ENCODE measurements around the gene KRTAP4-5. TPM values are rescaled to one million over a fixed set of nuclear protein-coding genes. Genes with fewer than 3 reads are reported as not detected.

The KRTAP4-5 gene
- total and polyA plus RNA-seq, 2 of the 13 experiments (the other 11 are each of a cell fraction or from before 2014, with no cell fraction given): not detected

DNA sequence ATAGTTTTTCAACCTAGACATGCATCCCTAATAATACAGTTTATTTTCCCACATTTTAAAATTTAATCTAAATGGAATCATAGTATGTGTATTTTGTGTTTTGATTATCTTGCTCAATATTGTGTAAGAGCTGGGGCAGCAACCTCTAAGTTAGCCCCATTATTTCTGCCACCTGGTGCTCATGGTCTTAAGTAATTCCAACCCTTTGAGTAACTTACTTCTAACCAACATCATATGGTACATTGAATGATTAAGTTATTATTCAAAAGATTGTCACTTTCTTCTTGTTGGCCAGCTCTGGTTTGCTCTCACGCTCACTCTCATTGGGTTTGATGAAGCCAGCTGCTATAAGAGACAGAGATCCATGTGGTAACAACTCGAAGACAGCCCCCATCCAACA, 22.3 kb upstream of the KRTAP4-5 start (continued):
- TF ChIP-seq, protein P1, sequence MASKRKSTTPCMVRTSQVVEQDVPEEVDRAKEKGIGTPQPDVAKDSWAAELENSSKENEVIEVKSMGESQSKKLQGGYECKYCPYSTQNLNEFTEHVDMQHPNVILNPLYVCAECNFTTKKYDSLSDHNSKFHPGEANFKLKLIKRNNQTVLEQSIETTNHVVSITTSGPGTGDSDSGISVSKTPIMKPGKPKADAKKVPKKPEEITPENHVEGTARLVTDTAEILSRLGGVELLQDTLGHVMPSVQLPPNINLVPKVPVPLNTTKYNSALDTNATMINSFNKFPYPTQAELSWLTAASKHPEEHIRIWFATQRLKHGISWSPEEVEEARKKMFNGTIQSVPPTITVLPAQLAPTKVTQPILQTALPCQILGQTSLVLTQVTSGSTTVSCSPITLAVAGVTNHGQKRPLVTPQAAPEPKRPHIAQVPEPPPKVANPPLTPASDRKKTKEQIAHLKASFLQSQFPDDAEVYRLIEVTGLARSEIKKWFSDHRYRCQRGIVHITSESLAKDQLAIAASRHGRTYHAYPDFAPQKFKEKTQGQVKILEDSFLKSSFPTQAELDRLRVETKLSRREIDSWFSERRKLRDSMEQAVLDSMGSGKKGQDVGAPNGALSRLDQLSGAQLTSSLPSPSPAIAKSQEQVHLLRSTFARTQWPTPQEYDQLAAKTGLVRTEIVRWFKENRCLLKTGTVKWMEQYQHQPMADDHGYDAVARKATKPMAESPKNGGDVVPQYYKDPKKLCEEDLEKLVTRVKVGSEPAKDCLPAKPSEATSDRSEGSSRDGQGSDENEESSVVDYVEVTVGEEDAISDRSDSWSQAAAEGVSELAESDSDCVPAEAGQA (IDR thresholded peaks at IDR 0.05; ENCODE audit: low read depth): no peak
- TF ChIP-seq, protein P1 (CRISPR knock-in tag; IDR thresholded peaks at IDR 0.05; ENCODE audit: borderline replicate concordance): no peak
- TF ChIP-seq SAP130 (CRISPR knock-in tag; IDR thresholded peaks at IDR 0.05; ENCODE audit: low read depth) (no peak), ETV6 (CRISPR knock-in tag; conservative IDR thresholded peaks at IDR 0.05) (no peak), ZNF484 (CRISPR knock-in tag; IDR thresholded peaks at IDR 0.05; ENCODE audit: borderline replicate concordance, low read depth) (no peak), HOXA5 (CRISPR knock-in tag; IDR thresholded peaks at IDR 0.05) (no peak), ZNF777 (CRISPR knock-in tag; IDR thresholded peaks at IDR 0.05) (no peak), KMT2A (CRISPR knock-in tag; IDR thresholded peaks at IDR 0.05) (no peak)

DNA sequence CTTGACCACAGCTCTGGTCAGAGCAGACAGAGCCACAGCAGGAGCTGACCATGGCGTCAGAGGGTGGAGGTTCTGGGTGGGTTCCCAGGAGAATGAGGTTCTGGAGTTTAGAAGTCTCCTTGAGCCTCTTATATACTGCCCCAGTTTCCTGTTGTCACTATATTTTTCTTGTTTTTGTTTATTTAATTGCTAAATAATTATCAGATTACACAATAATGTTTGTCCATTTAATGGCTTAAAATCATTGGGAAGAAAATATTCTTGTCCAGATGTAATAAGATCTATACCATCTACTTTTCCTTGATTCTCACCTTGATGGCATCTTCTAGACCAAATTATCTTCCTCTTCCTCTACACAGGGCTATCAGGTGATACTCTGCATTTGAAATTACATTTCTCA, 18.5 kb upstream of the KRTAP4-5 start, which contains the start of gene KRTAP4-3:
Gene KRTAP4-3, minus strand, starts transcription at position 101 of the 400 bp plus-strand sequence. Its CDS starts 49 bp downstream, at position 52.
- no peaks in the 10 kb centered on the region for H3K79me2 ChIP-seq (ENCODE audit: insufficient read depth, low read length)
- no peaks in the 10 kb centered on the region for H3K36me3 ChIP-seq (replicated peaks in 1 of 2; ENCODE audit: control insufficient read depth in 1 of 2, insufficient read depth in 2 of 2, low read length in 2 of 2)
- no peak within 1 kb of the TSS for H3K4me2 ChIP-seq (ENCODE audit: low read depth, low read length)
- POLR2A ChIA-PET: no interaction called here
- in situ Hi-C loops (cut with HindIII; ENCODE audit: extremely low pct_ligation_motif_present, low pct_unique_long_range_greater_than_20kb) (no loop called here), intact Hi-C loops (cut with micrococcal nuclease; ENCODE audit: unreplicated experiment) (no loop called here)
- H2AFZ ChIP-seq (ENCODE audit: low read length): no peak within 1 kb of the TSS
- 0% methylated on average over 1 of the region's 1 CpG for WGBS (ENCODE audit: low lambda C conversion rate)
- H3K9me3 ChIP-seq (ENCODE audit: low read length): no peaks in the 10 kb centered on the region
- H3K4me3 ChIP-seq (replicated peaks in 1 of 3; ENCODE audit: insufficient read depth in 1 of 3, low read depth in 2 of 3, low read length in 3 of 3): no peak within 1 kb of the TSS
- DNase-seq (ENCODE audit: low spot score): no peak
- no peak within 1 kb of the TSS for H3K27ac ChIP-seq (ENCODE audit: extremely low read length, insufficient read depth, low read length)
- H3K4me1 ChIP-seq (ENCODE audit: insufficient read depth, low read length): no peaks in the 10 kb centered on the region
- ATAC-seq: no peak
- no peak within 1 kb of the TSS for H3K9ac ChIP-seq (ENCODE audit: insufficient read depth, low read depth, low read length)
- no peaks in the 10 kb centered on the region; a peak in 1 of 5 replicates for H3K27me3 ChIP-seq (ENCODE audit: control insufficient read depth in 1 of 2, insufficient read depth in 2 of 2, low read length in 2 of 2)
- CTCF ChIA-PET (ENCODE audit: low intra/inter-chr PET ratio, low total read pairs): no interaction called here
- H4K20me1 ChIP-seq (ENCODE audit: insufficient read depth, low read length): no peaks in the 10 kb centered on the region
- FAIRE-seq: no peak
- no TSS peak for BruUV-seq (replicated peaks)
- TF ChIP-seq HNRNPK (IDR thresholded peaks at IDR 0.05; ENCODE audit: low read depth, low read length, poor library complexity, severe bottlenecking): no peak
- TF ChIP-seq TGIF2 (CRISPR knock-in tag; IDR thresholded peaks at IDR 0.05): no peak
- no peak for TF ChIP-seq CC2D1A (CRISPR knock-in tag; IDR thresholded peaks at IDR 0.05)
- no peak for TF ChIP-seq ZNF207 (IDR thresholded peaks at IDR 0.05; ENCODE audit: borderline replicate concordance)
- TF ChIP-seq GZF1 (CRISPR knock-in tag; IDR thresholded peaks at IDR 0.05): no peak
- TF ChIP-seq, protein P2, sequence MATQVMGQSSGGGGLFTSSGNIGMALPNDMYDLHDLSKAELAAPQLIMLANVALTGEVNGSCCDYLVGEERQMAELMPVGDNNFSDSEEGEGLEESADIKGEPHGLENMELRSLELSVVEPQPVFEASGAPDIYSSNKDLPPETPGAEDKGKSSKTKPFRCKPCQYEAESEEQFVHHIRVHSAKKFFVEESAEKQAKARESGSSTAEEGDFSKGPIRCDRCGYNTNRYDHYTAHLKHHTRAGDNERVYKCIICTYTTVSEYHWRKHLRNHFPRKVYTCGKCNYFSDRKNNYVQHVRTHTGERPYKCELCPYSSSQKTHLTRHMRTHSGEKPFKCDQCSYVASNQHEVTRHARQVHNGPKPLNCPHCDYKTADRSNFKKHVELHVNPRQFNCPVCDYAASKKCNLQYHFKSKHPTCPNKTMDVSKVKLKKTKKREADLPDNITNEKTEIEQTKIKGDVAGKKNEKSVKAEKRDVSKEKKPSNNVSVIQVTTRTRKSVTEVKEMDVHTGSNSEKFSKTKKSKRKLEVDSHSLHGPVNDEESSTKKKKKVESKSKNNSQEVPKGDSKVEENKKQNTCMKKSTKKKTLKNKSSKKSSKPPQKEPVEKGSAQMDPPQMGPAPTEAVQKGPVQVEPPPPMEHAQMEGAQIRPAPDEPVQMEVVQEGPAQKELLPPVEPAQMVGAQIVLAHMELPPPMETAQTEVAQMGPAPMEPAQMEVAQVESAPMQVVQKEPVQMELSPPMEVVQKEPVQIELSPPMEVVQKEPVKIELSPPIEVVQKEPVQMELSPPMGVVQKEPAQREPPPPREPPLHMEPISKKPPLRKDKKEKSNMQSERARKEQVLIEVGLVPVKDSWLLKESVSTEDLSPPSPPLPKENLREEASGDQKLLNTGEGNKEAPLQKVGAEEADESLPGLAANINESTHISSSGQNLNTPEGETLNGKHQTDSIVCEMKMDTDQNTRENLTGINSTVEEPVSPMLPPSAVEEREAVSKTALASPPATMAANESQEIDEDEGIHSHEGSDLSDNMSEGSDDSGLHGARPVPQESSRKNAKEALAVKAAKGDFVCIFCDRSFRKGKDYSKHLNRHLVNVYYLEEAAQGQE (IDR thresholded peaks at IDR 0.05; ENCODE audit: borderline replicate concordance in 1 of 2, low read depth in 1 of 2, low read length in 2 of 2): no peak

Measured in HepG2 (cell line).